ENCODE results near the gene IP6K1.
"Not testable (repeated sequence)": the region's sequence is repeated elsewhere in the genome, so short reads cannot be mapped to it uniquely, and the experiment has no call there.

IP6K1 gene

GRCh38 chr3:49761661-49762060 is 24.7 kb downstream of the IP6K1 start:
- no peak for DNase-seq

- DNase-seq = no peak
Measured at GRCh38 chr3:49759226-49759625, 27.1 kb downstream of the IP6K1 start.

GRCh38 chr3:49757197-49757596 is 29.1 kb downstream of the IP6K1 start:
- no peak for DNase-seq

- no peak for DNase-seq
Measured at GRCh38 chr3:49756036-49756435, 30.3 kb downstream of the IP6K1 start.

- no peak for DNase-seq
Measured at GRCh38 chr3:49754536-49754935, 31.8 kb downstream of the IP6K1 start.

GRCh38 chr3:49751501-49751900 is 34.8 kb downstream of the IP6K1 start:
- no peak for DNase-seq

GRCh38 chr3:49750056-49750455 is 36.3 kb downstream of the IP6K1 start:
- DNase-seq = no peak

- not testable (repeated sequence) for DNase-seq
Measured at GRCh38 chr3:49748874-49749273, 37.5 kb downstream of the IP6K1 start.

- DNase-seq = peak; percentile 21
Measured at GRCh38 chr3:49747792-49748480, 38.4 kb downstream of the IP6K1 start.

- no peak for DNase-seq
Measured at GRCh38 chr3:49745986-49746385, 40.4 kb downstream of the IP6K1 start.

- DNase-seq = no peak
Measured at GRCh38 chr3:49740427-49740826, 45.9 kb downstream of the IP6K1 start.

- DNase-seq = no peak
Measured at GRCh38 chr3:49738067-49738713, 48.2 kb downstream of the IP6K1 start.

- DNase-seq = no peak
Measured at GRCh38 chr3:49734752-49735151, 51.6 kb downstream of the IP6K1 start.

- no peak for DNase-seq
Measured at GRCh38 chr3:49733551-49733950, 52.8 kb downstream of the IP6K1 start.

GRCh38 chr3:49732597-49732996 is 53.7 kb downstream of the IP6K1 start:
- no peak for DNase-seq

GRCh38 chr3:49729966-49730609 is 56.3 kb downstream of the IP6K1 start:
- no peak for DNase-seq

GRCh38 chr3:49727924-49728361 is 58.4 kb downstream of the IP6K1 start:
- no peak for DNase-seq

- DNase-seq = no peak
Measured at GRCh38 chr3:49727154-49727923, 59.0 kb downstream of the IP6K1 start.

GRCh38 chr3:49725906-49726681 is 60.2 kb downstream of the IP6K1 start:
- no peak for DNase-seq

GRCh38 chr3:49724586-49724985 is 61.8 kb downstream of the IP6K1 start:
- no peak for DNase-seq

GRCh38 chr3:49723628-49724551 is 62.5 kb downstream of the IP6K1 start, which contains the start of gene GMPPB:
GMPPB (minus strand) TSS chr3:49723951; CDS start chr3:49723726, 225 bp downstream.
- DNase-seq = peak; percentile 96

Data from fibroblast of skin of abdomen (primary cell).